RKO (cell line): ENCODE results near the gene LMX1B.

Experiments used
- DNase-seq: peaks from one replicate; pipeline ENCODE4 v3.0.0-alpha.2; 2016; ENCODE audit warnings: low spot score

The LMX1B gene

DNA sequence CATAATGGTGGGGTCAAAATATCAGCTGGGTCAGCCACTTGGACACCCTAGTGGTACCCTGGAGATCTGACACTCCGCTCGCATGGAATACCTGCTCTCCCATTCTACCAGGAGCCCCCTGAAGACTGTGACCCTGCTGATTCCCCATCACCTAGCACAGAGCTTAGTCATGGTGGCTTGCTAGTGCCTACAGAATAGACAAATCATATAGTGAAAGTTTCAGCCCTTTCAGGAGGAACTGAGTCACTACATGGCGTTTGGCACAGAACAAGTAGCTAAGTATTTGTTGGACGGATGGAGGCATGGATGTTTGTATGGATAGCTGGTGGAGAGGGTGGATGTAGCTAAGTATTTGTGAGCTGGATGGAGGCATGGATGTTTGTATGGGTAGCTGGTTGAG lies 65.3 kb downstream of the LMX1B start:
- DNase-seq: peak; percentile 29

DNA sequence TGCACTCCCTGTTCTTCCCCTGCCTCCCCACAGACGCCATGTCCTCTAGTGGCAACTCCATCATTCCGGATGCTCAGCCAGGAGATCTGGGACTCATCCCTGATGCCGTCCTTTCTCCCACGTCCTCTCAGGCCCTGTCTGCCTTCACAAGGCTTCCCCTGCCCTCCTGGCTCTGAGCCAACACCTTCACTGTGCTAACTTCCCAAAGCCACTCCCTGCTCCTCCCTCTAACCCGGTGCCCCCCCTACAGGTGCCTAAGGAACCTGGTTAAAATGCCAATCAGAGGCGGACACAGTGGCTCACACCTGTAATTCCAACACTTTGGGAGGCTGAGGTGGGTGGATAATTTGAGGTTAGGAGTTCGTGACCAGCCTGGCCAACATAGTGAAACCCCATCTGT lies 67.6 kb downstream of the LMX1B start:
- DNase-seq: no peak

DNA sequence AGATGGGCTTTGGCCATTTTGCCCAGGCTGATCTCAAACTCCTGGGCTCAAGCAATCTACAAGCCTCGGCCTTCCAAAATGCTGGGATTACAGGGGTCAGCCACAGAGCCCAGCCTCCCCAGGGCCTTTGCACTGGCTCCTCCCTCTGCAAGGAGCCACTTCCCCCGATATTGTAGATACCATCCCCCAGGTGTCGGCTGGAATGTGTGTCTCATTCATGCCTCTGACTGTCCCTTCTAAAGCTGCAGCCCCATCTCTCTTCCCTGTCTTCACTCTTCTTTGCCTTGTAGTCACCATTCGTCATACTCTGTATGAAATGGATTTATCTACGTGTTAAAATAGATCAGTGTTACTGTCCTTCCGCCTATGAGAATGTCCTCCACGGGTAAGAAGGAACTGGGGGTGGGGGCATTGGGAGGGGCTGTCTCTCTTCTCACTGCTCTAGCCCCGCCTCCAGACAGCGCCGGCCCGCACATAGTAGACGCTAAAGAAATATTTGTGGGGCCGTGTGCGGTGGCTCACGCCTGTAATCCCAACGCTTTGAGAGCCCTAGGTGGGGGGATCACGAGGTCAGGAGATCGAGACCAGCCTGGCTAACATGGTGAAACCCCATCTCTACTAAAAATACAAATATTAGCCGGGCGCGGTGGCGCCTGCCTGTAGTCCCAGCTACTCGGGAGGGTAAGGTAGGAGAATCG lies 68.5 kb downstream of the LMX1B start:
- no peak for DNase-seq

DNA sequence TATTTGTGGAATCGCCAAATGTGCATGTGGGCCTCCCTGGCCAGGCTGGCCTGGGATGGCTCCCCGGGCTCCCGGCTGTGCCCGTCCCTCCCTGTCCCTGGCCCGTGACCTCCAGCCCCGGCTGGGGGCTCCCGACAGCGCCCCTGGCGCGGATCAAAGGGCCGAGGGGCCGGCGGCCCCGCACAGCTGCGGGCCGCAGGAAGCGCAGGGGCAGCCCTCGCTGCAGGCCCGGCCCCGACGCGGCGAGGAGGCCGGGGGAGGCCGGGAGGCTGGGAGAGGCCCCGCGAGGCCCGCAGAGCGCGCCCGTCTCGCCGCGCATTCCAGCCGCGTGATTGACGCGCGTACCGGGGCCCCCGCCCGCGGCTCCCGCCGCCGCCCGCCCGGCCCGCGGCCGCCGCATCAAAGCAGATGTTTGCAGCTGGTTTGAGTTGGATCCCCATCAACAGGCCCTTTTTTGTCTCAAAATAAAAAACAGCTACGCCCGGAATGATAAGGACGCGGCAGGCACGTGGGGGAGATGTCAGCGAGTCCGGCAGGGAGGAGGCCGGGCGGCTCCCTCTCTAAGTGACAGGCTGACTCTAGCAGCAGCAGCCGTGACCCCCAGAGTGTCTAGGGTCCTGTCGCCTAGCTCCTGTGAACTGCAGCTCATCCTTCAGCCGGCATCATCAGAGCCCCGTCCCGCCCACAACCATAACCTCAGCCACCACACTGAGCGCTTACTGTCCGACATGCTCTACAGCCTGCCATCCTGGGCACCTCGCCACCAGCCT lies 69.4 kb downstream of the LMX1B start:
- DNase-seq: no peak

DNA sequence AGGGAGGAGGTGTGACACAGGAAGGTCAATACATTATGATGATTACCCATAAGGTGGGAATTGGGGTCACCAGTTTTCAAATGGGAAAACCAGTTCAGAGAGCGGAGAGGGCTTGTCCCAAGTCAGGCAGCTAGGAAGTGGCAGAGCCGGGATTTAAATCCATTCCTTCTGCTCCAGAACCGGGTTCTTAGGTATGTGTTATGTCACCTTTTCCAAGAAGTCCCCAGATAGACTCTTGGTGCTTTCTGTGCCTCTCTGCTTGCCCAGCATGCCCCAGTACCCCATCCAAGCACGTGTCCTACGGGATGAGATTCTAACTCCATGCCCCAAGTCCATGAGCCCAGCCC lies 69.9 kb downstream of the LMX1B start:
- DNase-seq: no peak

DNA sequence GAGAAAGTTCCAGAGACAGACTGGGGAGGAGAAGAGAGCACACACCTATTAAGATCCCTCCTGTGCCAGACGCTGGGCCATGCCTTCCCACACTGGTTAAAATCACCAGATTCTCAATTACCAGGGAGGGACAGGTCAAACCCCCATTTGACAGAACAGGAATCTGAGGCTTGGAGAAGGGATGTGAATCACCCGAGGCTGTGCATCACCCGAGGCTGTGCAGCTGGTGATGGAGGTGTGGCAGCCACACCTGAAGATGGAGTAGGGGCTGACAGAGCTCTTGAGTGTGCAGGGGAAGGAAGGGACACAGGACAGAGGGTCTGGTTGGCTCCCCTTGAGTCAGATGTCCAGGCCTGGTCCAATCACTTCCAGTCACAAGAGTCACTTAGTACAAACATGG lies 70.6 kb downstream of the LMX1B start:
- no peak for DNase-seq

DNA sequence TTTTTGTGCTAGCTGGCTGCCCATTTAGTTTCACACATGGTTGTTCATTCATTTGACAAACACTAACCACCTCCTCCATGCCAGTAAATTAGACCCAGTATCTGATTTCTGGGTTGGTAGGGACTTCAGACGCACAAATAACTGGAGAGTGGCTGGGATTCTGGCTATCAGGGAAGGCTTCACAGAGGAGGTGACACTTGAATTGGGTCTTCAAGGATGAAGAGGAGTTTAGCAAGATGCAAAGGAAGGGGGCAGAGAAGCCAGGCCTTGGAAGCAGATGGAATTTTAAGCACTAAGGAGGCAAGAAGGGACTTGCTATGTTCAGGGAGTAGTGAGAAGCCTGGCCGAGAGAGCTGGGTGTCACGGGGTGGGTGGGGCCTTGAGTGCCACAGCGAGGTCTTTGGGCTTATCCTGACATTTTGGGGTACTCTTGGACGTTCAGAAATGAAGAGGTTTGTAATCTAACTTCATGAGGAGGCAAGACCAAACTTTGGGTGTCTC lies 71.3 kb downstream of the LMX1B start:
- DNase-seq: no peak

DNA sequence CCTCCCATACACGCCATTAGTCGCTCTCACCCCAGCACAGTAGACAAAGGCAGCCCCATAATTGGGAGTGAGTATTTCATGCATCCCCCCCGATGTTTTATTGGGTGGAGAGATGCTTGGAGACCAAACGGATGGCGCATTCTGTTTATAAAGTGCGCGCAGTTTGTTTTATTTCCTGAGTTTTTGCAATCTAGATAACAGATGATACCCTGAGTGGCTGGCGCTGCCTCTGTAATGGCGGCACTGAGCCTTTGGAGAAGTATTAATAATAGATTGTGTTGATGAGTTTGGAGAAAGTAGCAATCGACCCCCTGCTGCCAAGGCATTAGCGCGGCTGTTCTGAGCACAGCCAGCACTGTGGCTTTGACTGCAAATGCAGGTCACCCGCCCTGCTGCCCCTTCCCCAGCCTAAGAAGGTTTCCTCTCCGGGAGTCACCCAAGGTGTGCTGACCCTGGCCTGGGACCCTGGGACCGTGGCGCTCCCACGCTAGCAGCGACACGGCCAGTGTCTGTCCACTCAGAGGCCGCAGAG lies 74.3 kb downstream of the LMX1B start:
- DNase-seq: no peak

DNA sequence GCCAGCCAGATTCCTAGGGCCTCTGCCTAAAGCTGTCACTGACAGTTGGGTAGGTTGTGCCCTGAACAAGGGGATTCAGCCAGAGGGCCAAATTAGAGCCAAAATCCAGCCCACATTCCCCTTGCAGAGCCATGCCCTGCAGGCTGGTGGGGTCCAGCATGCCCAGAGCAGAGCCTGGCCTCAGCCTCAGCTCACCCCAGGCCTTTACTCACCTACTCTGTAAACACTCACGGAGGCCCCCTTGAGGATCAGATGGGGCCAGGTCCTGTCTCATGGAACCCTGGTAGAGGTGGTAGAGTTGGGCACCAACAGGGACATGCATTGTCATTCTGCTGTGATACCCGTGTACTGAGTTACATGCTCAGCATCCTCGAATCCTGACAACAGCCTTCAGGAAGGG lies 74.9 kb downstream of the LMX1B start:
- DNase-seq: no peak

DNA sequence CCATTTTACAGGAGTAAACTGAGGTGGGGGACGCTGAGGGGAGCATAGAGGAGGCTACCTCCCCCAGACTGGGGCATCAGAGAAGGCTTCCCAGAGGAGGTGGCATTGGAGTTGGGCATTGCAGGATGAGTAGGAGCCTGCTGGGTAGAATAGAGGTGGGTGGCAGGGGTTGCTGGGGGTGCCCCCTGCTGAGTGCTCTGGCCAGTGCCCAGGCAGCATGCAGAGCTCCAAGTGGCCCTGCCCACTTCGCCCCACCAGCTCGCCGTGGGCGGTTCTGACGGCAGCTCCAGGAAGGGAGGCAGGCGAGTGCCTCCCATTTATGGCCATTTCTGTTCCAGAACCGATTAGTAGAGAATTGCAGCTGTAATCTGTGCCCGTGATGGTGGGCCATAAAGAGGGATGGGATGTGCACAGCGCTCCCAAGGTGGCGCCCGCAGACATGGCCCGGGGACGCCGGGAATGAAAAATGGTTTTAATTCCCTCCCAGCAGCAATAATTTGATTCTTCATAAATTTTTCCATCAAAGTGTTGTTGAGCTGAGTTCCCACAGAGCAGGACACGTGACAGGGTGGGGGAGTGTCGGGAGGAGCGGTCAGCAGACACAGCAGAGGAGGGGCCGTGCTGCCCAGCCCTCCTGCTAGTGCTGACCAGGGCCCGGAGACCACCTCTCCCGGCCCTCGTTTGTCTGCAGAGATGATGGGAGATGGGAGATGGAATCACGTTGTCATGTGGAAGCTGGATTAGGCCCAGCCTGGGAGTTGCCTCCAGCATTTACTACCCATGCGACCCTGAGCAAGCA lies 75.5 kb downstream of the LMX1B start:
- DNase-seq: no peak

DNA sequence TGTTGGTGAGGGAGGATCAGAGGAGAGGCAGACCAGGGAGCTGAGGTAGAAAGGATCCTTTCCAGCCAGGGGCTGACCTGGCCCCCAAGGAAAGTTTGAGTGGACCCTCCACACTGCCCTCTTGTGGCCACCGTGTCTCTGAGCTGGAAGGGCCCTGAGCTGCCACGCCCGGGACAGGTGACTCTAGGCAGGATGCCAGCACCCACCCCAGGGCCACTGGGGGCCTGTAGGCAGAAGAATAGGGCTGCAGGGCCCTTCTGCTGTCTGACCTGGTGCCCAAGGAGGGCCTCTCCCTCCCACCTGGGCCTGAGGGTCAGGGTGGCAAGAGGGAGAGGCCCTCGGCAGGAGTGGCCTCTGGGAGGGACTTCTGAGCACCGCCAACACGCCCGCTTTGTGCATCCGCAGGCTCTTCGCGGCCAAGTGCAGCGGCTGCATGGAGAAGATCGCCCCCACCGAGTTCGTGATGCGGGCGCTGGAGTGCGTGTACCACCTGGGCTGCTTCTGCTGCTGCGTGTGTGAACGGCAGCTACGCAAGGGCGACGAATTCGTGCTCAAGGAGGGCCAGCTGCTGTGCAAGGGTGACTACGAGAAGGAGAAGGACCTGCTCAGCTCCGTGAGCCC lies 76.8 kb downstream of the LMX1B start:
- DNase-seq: peak; percentile 49

DNA sequence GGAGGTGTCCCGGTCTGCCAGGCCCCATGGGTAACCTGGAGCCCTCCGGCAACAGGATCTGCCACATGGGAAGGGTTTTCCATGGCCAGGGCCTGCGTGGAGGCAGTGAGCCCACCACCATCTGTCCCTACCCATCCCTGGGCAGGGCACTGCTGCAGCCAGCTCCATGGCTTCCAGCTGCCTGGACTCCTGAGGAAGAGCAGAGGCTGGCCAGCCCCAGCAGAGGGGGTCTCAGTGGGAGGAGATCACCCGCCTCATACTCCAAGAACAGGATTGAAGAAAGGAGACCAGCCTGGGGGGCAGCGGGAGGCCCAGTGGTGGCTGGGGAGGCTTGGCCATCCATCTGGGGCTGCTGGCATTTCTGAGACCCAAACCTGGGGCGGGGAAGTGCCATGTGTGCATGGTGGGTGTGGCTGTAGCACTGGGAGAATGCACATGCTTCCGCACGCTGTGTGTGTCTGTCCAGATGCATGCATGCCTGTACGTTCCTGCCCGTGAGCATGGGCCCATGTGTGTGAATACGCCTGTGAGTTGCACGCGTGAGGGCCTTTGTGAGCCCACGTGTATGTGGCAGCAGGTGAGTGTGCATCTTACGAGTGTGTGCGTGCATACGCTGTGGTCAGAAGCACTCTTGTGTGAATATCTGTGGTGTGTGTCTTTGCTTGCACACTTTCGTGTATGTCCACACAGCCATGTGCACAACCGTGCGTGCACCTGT lies 78.5 kb downstream of the LMX1B start:
- no peak for DNase-seq

DNA sequence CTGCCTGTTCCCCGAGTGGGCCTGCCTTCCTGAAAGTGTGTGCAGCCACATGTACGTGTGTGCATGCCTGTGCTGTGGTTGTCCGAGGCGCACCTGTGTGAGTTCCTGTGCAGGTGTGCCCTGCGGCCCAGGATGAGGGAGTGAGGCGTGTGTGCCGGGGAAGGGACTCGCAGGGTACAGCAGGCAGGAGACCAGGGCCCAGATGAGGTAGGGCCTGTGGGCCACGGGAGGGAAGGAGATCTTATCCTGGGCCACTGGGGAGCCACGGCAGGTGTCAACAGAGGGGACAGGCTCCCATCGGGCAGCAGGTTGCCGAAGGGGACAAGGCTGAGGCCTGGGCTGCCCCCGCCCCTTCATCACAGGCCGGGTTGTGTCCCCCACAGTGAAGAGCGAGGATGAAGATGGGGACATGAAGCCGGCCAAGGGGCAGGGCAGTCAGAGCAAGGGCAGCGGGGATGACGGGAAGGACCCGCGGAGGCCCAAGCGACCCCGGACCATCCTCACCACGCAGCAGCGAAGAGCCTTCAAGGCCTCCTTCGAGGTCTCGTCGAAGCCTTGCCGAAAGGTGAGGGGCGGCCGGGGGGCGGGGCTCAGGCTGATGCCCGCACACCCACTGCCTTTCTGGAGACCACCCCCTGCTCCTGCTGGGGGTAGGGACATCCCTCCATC lies 79.2 kb downstream of the LMX1B start:
- no peak for DNase-seq

DNA sequence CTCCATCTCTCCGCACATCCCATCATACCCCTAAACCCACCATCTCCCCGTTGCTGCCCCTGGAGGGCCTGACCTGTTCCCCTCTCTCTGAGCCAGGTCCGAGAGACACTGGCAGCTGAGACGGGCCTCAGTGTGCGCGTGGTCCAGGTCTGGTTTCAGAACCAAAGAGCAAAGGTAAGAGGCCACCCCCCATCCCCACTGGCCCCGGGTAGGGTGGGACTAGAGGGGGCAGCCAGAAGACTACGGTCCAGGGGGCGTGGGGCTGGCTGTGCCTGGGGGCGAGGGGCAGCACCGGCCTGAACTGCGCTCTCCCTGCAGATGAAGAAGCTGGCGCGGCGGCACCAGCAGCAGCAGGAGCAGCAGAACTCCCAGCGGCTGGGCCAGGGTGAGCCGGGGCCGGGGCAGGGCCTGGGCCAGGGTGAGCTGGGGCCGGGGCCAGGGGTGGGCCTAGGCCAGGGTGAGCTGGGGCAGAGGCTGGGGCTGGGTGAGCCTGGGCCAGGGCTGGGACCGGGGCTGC lies 79.8 kb downstream of the LMX1B start:
- no peak for DNase-seq

DNA sequence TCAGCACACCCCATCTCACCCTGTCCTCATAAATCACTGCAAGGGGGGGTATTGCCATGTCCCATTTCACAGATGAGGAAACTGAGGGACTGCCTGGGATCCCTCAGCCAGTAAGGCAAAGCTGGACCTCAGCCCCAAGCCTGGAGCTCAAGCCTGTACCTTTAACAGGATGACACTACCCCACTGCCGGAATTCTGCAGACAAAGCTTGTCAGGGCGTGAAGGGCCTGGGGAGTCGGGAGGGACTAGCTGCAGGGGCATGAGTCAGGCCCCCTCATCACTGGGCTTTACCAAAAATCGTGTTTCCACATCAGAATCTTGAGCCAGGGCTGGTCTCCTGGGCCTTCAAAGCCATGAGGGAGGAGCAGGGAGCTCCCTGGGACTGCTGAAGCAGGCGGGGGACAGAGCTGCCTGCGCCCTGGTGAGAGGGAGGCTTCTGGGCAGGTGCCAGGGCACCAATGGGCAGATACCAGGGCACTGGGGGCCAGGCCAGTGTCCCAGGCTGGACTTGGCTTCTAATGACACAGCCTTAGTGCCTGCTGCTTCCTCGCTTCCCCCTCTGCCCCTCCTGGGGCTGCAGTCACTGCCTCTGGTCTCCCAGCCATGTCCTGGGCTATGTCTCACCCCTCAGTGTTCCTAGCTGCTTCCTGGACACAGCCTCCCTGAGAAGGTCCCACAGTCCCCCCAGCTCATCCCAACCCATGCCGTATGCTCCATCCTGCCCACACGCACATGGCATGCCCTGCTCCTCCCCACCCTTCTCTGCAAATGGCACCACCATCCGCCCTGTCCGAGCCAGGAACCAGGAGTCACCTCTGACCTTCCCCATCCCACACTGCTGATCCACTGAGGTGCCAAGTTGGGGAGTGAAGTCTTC lies 80.7 kb downstream of the LMX1B start:
- DNase-seq: no peak

DNA sequence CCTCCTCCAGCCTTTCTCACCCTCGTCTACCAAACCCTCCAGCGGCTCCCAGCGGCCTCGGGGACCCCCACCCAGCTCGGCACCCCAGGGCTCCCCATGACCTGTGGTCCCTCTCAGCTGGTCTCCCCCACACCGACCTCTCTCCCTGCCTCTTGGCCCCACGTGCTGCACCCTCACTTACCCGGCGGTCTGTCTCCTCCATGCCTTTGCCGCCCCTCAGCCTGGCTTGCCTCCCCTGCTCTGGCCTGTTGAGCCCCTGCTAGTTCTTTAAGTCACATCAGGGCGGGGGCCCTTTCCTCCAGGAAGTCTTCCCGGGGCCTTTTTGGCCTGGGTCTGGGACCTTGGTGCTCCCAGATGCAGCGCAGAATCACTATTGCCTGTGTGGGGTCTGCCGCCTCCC lies 81.5 kb downstream of the LMX1B start:
- no peak for DNase-seq

DNA sequence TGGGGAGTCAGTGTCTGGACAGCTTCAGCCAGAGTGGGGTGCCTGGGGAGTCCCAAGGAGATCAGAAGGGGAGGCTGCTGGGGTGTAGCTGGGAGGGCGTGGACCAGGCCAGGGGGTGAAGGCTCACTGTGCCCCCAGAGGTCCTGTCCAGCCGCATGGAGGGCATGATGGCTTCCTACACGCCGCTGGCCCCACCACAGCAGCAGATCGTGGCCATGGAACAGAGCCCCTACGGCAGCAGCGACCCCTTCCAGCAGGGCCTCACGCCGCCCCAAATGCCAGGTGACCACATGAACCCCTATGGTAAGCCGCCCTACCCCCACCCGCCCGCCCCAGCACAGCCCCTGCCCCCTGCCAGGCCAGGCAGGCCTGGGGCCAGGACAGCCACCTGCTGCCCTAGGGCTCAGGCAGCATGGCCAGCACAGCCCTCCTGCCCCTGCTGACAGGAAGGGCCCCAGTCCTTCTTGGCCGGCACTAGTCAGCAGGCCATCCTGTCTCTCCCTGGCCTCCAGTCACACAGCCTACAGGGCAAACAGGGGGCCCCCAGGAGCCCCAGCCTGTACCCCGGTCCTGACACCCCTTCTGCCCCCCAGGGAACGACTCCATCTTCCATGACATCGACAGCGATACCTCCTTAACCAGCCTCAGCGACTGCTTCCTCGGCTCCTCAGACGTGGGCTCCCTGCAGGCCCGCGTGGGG lies 82.1 kb downstream of the LMX1B start:
- DNase-seq: no peak

DNA sequence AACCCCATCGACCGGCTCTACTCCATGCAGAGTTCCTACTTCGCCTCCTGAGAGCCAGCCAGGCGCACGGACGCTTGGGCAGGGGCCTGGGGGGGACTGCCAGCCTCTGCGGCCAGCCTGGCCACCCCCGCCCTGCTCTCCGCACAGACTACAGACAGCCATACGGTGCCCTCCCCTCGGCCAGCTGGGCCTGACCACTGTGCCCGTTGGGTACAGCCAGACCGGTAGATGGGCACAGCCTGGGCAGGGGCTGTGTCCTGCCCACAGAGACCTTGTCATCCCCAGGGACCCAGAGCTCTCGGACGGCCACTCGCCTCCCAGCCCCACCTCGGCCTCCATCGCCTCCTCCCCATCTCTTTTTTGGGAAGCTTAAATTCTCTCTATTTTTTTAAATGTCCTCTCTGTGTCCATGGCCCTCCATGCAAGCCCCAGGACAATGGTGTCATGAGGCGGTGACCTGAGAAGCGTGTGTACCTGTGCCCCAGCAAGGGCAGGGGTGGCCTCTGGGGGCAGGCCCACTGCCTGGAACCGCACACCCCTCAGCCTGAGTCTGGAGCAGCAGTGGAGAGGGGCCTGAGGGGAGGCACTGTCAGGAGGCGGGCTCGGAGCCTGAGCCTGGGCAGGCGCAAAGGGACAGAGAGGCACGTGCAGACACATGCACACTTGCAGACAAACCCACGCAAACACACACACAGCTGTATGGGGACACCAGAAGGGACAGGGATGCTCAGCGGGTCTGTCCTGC lies 82.8 kb downstream of the LMX1B start:
- no peak for DNase-seq
